Ishikawa (cell line): ENCODE results near the gene TBC1D17.
A peak's percentile ranks its signal among the peaks of the same experiment; 100 is the strongest.

ENCODE experiments used
- CEBPB ChIP-seq: IDR thresholded peaks from 2 replicates; pipeline ENCODE4 v1.6.1; 2012
- CREB1 ChIP-seq: IDR thresholded peaks from 2 replicates; pipeline ENCODE4 v1.6.1; 2012; ENCODE audit warnings: low read depth
- EGR1 ChIP-seq: IDR thresholded peaks from 2 replicates; pipeline ENCODE4 v1.6.1; 2012
- EP300 ChIP-seq: IDR thresholded peaks from 2 replicates; pipeline ENCODE4 v1.6.1; 2012; ENCODE audit warnings: borderline replicate concordance
- FOXM1 ChIP-seq: IDR thresholded peaks from 2 replicates; pipeline ENCODE4 v1.6.1; 2012; ENCODE audit warnings: low read depth, borderline replicate concordance
- NFIC ChIP-seq: IDR thresholded peaks from 2 replicates; pipeline ENCODE4 v1.6.1; 2012
- RAD21 ChIP-seq: IDR thresholded peaks from 2 replicates; pipeline ENCODE4 v1.6.1; 2012; ENCODE audit warnings: low read depth
- TAF1 ChIP-seq: IDR thresholded peaks from 2 replicates; pipeline ENCODE4 v1.6.1; 2012; ENCODE audit warnings: low read depth, mild to moderate bottlenecking
- TCF12 ChIP-seq: IDR thresholded peaks from 2 replicates; pipeline ENCODE4 v1.6.1; 2012; ENCODE audit warnings: low read depth
- TEAD4 ChIP-seq: IDR thresholded peaks from 2 replicates; pipeline ENCODE4 v1.6.1; 2012
- YY1 ChIP-seq: IDR thresholded peaks from 2 replicates; pipeline ENCODE4 v1.6.1; 2012; ENCODE audit warnings: low read depth
- ZBTB7A ChIP-seq: IDR thresholded peaks from 2 replicates; pipeline ENCODE4 v1.6.1; 2012; ENCODE audit warnings: low read depth
- TF ChIP-seq, protein P1 (sequence below): IDR thresholded peaks from 2 replicates; pipeline ENCODE4 v1.6.1; 2012
- TF ChIP-seq, protein P2 (sequence below): IDR thresholded peaks from 2 replicates; pipeline ENCODE4 v1.6.1; 2012
- TF ChIP-seq, protein P3 (sequence below): IDR thresholded peaks from 2 replicates; pipeline ENCODE4 v1.6.1; 2012; ENCODE audit warnings: low read depth, mild to moderate bottlenecking

The TBC1D17 gene

DNA sequence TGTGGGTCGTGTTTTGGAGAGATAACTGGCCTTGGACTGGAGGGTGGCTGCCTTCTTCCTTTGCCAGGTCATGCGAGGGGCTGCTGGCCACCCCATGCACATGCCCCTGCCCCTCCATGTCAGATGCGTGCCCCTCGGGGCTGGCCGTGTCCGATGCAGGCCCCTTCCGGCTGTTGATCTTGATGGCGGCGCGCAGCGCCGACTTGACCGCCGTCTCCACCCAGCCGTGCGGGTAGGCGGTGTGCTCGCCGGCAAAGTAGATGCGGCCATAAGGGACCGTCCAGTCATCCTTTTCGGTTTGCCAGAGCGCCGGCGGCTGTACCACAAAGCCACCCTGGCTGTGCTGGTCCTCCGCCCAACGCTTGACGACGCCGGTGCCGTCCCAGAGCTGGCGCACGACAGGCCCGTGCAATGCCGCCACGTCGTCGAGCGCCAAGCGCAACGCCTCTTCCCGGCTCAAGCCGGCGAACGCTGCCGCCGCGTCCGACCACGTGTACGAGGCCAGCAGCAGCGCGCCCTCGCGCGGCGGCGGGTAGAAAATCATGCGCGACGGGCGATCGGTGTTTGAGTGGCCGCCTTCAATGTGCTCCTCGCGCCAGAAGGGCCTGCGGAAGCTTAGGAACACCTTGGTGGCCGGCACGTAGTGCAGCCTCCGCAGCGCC, 12.3 kb downstream of the TBC1D17 start:
- TF ChIP-seq, protein P1, sequence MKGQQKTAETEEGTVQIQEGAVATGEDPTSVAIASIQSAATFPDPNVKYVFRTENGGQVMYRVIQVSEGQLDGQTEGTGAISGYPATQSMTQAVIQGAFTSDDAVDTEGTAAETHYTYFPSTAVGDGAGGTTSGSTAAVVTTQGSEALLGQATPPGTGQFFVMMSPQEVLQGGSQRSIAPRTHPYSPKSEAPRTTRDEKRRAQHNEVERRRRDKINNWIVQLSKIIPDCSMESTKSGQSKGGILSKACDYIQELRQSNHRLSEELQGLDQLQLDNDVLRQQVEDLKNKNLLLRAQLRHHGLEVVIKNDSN: peak; percentile 76
- TF ChIP-seq CEBPB (no peak), NFIC (no peak; the same call in 1 of the 2 replicates), CREB1 (0 out of 2 replicates have a peak, but pooled peaks have one; percentile 29), TAF1 (no peak), RAD21 (peak; percentile 41; the same call in 1 of the 2 replicates), TCF12 (peak; percentile 68; the same call in 1 of the 2 replicates)
- TF ChIP-seq, protein P2, sequence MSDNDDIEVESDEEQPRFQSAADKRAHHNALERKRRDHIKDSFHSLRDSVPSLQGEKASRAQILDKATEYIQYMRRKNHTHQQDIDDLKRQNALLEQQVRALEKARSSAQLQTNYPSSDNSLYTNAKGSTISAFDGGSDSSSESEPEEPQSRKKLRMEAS: peak; percentile 100

DNA sequence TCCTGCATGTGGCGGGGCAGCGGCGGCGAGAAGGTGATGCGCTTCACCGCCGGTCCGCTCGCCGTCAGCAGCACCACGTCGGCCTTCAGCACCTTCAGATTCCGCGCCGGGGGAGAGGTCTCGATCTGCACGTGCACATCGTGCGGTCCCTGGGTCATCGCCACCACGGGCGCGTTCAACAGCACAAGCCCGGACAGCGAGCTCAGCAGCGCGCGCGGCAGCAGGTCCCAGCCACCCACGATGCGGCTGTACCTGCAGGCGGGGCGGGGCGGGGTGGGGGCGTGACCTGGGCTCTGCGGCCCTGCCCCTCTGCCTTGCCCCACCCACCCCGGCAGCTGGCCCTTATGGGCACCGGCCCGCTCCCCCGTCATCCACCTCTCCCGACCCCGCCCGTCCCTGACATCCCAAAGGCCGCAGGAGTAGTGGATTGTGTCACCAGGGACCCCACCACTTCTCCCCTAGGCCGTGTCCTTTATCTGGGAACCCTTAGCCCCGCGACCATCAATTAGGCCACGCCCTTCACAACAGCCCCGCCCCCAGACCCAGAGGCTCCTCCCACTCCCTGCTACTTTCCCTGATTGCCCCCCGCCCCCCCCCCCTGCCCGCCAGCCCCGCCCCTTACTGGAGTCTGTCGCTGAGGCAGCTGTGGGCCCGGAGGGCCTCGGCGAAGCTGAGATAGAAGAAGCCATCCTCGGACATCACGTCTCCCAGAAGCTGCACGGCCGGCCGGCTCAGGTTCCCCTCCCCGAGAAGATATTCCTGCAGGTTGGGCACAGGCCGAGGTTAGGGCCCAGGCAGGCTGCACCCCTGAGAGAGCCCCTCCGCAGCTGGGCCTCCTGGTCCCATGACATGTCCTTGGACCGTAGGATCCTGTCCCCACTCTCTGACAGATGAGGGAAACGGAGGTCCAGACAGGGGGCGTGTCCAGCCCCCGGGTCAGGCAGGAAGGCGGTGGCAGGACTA, 13.1 kb downstream of the TBC1D17 start:
- TF ChIP-seq CREB1: no peak
- TF ChIP-seq YY1: no peak
- TF ChIP-seq EP300: no peak
- no peak for TF ChIP-seq TEAD4
- TF ChIP-seq, protein P2: peak; percentile 84; the same call in 1 of the 2 replicates
- TF ChIP-seq, protein P1: no peak
- TF ChIP-seq ZBTB7A: no peak
- TF ChIP-seq EGR1: 0 out of 2 replicates have a peak, but pooled peaks have one; percentile 5
- TF ChIP-seq FOXM1: no peak
- TF ChIP-seq TCF12: 0 out of 2 replicates have a peak, but pooled peaks have one; percentile 31

DNA sequence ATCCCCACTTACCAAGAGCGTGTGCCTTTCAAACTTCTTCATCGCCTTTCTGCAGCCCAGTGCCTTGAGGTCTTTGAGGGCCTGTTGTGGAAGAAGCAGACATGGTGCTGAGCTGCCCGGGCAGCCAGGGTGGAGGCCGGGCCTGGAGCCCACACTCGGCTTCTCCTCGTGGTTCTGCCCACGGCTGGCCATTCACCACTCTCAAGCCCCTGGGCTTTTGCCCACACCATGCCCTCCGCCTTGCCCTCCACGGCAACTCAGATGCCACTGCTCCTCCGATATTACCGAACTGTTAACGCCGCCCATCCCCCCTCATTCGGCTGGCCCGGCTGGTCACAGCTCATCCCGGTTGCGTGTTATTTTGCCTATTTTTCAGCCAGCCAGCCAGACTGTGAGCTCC, 13.9 kb downstream of the TBC1D17 start:
- no peak for TF ChIP-seq YY1
- TF ChIP-seq, protein P1: no peak
- TF ChIP-seq, protein P3, sequence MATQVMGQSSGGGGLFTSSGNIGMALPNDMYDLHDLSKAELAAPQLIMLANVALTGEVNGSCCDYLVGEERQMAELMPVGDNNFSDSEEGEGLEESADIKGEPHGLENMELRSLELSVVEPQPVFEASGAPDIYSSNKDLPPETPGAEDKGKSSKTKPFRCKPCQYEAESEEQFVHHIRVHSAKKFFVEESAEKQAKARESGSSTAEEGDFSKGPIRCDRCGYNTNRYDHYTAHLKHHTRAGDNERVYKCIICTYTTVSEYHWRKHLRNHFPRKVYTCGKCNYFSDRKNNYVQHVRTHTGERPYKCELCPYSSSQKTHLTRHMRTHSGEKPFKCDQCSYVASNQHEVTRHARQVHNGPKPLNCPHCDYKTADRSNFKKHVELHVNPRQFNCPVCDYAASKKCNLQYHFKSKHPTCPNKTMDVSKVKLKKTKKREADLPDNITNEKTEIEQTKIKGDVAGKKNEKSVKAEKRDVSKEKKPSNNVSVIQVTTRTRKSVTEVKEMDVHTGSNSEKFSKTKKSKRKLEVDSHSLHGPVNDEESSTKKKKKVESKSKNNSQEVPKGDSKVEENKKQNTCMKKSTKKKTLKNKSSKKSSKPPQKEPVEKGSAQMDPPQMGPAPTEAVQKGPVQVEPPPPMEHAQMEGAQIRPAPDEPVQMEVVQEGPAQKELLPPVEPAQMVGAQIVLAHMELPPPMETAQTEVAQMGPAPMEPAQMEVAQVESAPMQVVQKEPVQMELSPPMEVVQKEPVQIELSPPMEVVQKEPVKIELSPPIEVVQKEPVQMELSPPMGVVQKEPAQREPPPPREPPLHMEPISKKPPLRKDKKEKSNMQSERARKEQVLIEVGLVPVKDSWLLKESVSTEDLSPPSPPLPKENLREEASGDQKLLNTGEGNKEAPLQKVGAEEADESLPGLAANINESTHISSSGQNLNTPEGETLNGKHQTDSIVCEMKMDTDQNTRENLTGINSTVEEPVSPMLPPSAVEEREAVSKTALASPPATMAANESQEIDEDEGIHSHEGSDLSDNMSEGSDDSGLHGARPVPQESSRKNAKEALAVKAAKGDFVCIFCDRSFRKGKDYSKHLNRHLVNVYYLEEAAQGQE: no peak
- no peak for TF ChIP-seq FOXM1
- TF ChIP-seq TCF12: no peak
- TF ChIP-seq NFIC: no peak
- no peak for TF ChIP-seq RAD21
- TF ChIP-seq ZBTB7A: no peak

DNA sequence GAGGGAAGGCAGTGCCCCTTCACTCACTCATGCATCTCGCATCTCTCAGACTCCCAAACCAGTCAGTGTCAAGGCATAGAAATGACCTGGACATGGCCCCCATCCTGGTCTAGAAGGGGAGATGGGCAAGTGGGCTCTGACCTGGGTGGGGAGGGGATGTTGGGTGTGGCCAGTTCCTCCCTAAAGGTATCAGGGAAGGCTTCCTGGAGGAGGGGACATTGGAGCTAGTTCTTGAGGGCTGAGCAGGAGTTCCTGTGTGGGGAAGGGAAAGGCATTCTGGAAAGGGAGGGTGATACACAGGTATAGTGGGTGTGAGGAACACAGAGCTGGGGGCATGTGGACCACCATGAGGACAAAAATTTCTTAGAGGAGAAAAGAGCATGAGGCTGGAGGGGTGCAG, 15.2 kb downstream of the TBC1D17 start:
- TF ChIP-seq FOXM1 (no peak), ZBTB7A (no peak), TEAD4 (no peak), YY1 (no peak), CEBPB (no peak), RAD21 (no peak), TCF12 (no peak), TAF1 (no peak), CREB1 (no peak), NFIC (no peak), EGR1 (no peak), EP300 (no peak)
- TF ChIP-seq, protein P1: no peak
- TF ChIP-seq, protein P3: no peak
- TF ChIP-seq, protein P2: no peak
